SW 1271 (cell line): ENCODE measurements around the gene PGA5.
"Not testable (repeated sequence)": the region's sequence is repeated elsewhere in the genome, so short reads cannot be mapped to it uniquely, and the experiment has no call there.

ENCODE experiments used
- DNase-seq, 2 experiments: peaks; one replicate each; lab custom pipeline; 2025; lab: John Stamatoyannopoulos, UW

The PGA5 gene

GRCh38 chr11:61240875-61241274 lies at the start of gene PGA5:
TSS of gene PGA5 (plus strand) at chr11:61241175. CDS start at chr11:61241227, 52 bp downstream.
- not testable (repeated sequence) for DNase-seq

- DNase-seq: no peak
These were observed 47.4 kb upstream of the PGA5 start for GRCh38 chr11:61193596-61193995.

- DNase-seq: no peak
These were observed 46.8 kb upstream of the PGA5 start for GRCh38 chr11:61194169-61194671.

GRCh38 chr11:61194981-61195695 lies 45.8 kb upstream of the PGA5 start:
- DNase-seq: no peak

DNA sequence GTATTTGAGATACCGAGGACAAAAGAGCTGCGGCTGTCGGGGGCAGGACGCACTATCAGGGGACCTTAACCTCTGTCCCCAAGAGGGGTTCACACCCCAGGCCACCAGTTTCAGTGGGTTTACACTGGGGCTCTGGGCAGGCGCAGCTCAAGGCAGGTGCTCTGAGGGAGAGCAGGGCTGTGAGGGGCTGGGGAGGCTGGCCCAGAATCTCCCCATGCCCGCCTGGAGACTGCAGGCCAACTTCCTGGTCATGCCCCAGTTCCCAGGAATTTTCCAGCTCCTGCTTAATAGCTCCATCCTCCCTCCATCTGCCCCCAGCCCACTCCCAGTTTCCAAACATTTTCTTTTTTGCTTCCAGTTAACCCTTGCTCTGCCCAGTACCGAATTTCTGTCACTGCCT lies 45.3 kb upstream of the PGA5 start:
- DNase-seq: no peak

DNA sequence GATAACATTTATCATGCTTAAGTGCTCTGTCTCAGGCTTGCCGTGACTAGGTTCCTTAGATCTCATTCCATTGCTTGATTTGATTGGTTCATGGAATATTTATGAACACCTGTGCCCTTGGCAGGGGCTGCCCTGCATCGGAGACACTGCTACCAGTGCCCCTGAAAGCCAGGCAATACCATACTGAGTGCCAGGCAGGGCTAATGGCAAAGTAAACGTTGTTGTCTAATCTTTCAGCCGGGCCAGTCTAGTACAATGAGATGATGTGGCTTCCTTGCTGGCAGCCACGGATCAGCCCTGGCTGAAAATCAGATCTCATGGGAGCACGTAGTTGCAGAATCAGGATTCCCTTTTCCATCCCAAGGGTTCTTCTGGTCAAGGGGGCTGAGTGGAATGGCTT lies 42.6 kb upstream of the PGA5 start:
- no peak for DNase-seq

GRCh38 chr11:61198948-61199523 lies 41.9 kb upstream of the PGA5 start:
- no peak for DNase-seq

DNA sequence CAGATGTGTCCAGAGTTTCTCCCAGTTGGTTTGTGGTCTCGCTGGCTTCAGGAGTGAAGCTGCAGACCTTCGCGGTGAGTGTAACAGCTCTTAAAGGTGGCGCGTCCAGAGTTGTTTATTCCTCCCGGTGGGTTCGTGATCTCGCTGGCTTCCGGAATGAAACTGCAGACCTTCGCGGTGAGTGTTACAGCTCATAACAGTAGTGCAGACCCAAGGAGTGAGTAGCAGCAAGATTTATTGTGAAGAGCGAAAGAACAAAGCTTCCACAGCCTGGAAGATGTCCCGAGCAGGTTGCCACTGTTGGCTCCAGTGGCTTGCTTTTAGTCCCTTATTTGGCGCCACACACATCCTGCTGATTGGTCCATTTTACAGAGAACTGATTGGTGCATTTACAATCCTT lies 39.5 kb upstream of the PGA5 start:
- DNase-seq: no peak

- DNase-seq: not testable (repeated sequence)
These were observed 37.8 kb upstream of the PGA5 start, which contains the start of gene PGA3 for GRCh38 chr11:61202950-61203746. TSS of gene PGA3 (plus strand) at chr11:61203515. CDS start at chr11:61203565, 50 bp downstream.

DNA sequence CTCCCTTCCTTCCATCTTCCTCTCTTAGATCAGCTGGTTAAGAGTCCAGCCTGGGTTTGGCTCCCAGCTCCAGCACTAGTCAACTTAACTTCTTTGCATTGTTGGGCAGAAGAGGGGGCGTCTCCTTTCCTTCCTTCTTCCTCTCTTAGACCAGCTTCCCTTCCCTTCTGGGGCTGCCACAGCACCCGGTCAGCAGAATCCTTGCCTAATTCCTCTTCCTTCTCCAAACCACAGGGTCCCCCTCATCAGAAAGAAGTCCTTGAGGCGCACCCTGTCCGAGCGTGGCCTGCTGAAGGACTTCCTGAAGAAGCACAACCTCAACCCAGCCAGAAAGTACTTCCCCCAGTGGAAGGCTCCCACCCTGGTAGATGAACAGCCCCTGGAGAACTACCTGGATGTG lies 37.1 kb upstream of the PGA5 start:
- not testable (repeated sequence) for DNase-seq

DNA sequence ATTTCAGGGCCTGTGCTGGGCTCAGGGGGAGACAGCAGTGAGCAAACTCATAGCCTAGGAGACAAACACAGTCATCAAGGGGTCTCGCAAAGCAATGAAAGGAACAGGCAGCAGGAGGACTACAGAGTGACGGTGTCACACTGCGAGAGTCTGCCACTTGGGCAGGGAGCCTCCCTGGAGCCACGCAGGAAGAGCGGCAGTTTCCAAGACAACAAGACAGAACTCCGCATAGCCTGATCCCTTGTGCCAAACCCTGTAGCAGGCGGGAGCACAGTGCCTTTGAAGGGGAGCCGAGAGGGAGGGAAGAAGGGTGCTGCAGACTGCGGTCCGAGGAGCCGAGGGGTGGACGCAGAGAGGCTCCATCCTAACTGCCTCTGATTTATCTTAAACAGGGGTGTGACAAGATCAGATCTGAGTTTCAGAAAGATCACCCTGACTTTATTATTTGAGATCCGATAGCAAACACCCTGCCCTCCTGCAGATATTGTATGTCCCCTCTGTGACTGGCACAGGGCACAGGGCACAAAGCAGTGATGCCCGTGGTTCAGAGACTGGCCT lies 36.4 kb upstream of the PGA5 start:
- DNase-seq: not testable (repeated sequence)

- DNase-seq: not testable (repeated sequence)
These were observed 33.2 kb upstream of the PGA5 start for GRCh38 chr11:61207636-61208310.

DNA sequence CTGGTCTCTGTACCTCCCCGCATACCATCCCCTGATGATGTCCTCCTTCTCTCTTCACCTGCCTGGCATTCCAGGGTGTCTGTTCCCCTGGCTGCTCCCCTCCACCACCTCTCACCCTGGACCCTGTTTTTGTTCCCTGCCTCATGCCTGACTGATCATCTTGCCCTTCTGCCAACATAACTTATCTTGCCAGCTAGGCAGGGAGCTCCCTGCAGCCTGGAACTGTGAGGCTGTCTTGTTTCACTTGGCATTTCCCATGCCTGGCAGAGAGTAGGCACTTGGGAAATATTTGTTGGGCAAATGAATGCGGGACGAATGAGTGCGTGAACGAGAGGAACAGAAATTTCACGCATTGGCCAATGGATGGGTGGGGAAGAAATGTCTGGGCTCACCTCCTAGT lies 30.3 kb upstream of the PGA5 start:
- DNase-seq: not testable (repeated sequence)

GRCh38 chr11:61211327-61211952 lies 29.5 kb upstream of the PGA5 start:
- DNase-seq: not testable (repeated sequence)

GRCh38 chr11:61212202-61212601 lies 28.8 kb upstream of the PGA5 start:
- DNase-seq: not testable (repeated sequence)

- not testable (repeated sequence) for DNase-seq
These were observed 27.2 kb upstream of the PGA5 start for GRCh38 chr11:61213711-61214324.

DNA sequence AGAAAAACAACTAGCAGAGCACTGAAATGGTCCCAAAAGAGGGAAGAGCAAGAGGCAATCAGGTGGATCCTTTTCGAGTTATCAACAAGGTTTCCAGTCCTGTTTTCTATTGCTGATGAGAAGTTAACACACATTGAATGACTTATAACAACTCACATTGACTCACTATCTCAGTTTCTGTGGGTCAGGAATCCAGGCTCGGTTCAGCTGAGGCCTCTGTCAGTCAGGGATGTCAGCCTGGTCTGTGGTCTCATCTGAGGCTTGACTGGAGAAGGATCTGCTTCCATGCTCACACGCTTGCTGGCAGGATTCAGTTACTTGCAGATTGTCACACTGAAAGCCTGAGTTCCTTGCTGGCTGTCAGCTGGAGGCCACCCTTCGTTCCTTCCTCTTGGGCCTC lies 22.7 kb upstream of the PGA5 start:
- not testable (repeated sequence) for DNase-seq

DNA sequence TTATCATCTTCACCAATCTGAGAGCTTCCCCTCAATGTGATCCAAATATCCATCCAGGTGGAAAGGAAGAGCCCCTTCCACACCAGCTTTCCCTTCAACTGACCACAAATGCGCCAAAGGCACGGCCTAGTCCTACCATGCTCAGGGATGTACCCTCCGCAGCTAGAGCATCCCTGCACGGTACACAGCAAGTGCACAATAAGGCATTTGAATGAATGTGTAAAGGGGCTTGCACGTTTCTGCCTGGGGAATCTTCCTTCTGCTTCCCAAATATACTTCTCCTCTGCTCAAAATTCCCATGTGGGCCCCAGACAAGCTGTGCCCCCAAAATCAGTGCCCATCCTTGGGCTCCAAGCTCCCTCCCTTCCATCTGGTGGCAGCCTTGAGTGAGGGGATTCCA lies 22.0 kb upstream of the PGA5 start:
- not testable (repeated sequence) for DNase-seq

DNA sequence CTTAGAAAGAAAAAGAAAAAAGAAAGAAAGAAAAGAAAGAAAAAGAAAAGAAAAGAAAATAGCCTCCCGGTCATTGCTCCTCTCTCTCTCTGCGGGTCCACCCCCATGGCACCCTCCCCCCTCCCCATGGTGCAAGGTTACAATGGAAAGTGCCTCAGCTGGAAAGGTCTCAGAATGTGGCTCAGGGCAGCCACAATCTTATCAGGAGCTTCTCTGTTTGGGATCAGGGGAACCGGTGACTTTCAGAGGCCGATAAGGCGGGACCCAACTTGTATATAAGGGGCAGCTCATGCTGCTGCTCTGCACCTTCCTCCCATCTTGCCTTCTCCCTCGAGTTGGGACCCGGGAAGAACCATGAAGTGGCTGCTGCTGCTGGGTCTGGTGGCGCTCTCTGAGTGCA lies 18.9 kb upstream of the PGA5 start, which contains the start of gene PGA4:
PGA4 (plus strand) TSS at position 301 of the 400 bp plus-strand sequence; CDS start at position 355, 54 bp downstream.
- not testable (repeated sequence) for DNase-seq

- not testable (repeated sequence) for DNase-seq
These were observed 18.3 kb upstream of the PGA5 start for GRCh38 chr11:61222692-61223091.
